Neural cell (in vitro differentiated cells): ENCODE measurements around the gene TMEM259. TPM values are rescaled to one million over a fixed set of nuclear protein-coding genes. Genes with fewer than 3 reads are reported as not detected.

Experiments used
- H2AFZ ChIP-seq: fragments of 200-600, 300-800 bp; sonication (generic), shearing (Covaris generic); 2 replicates; pipeline ENCODE4 v1.6.0; 2014; ENCODE audit warnings: low read depth, mild to moderate bottlenecking, antibody characterized with exemption, low read length, moderate library complexity
- H3F3A ChIP-seq: fragments of 200-600 bp; shearing (Covaris generic); 2 replicates; pipeline ENCODE4 v1.6.1; 2016; ENCODE audit warnings: mild to moderate bottlenecking, moderate library complexity, mixed read lengths, antibody characterized with exemption, low read length; ENCODE audit not compliant: insufficient read depth, poor library complexity, severe bottlenecking
- H3K27ac ChIP-seq: fragments of 200-600, 300-800 bp; sonication (generic), shearing (Covaris generic); 2 replicates; pipeline ENCODE4 v1.5.1; 2014; ENCODE audit warnings: mild to moderate bottlenecking, low read length, moderate library complexity
- H3K27me3 ChIP-seq: fragments of 300-800, 200-600 bp; sonication (generic), shearing (Covaris generic); 2 replicates; pipeline ENCODE4 v1.6.0; 2014; ENCODE audit warnings: mild to moderate bottlenecking, low read depth, low read length, moderate library complexity; ENCODE audit not compliant: insufficient read depth
- H3K36me3 ChIP-seq: fragments of 300-800, 200-600 bp; sonication (generic), shearing (Covaris generic); 2 replicates; pipeline ENCODE4 v1.5.1; 2014; ENCODE audit warnings: mild to moderate bottlenecking, antibody characterized with exemption, low read length, moderate library complexity; ENCODE audit not compliant: insufficient read depth
- H3K4me2 ChIP-seq: fragments of 300-800, 200-600 bp; sonication (generic), shearing (Covaris generic); 2 replicates; pipeline ENCODE4 v1.6.0; 2014; ENCODE audit warnings: mild to moderate bottlenecking, low read length
- H3K4me3 ChIP-seq: fragments of 300-800, 200-600 bp; sonication (generic), shearing (Covaris generic); 2 replicates; pipeline ENCODE4 v1.5.1; 2014; ENCODE audit warnings: mild to moderate bottlenecking, low read length, moderate library complexity
- H3K79me2 ChIP-seq: fragments of 200-600 bp; shearing (Covaris generic); replicated peaks from 2 replicates; pipeline ENCODE4 v1.6.0; 2014; ENCODE audit warnings: mild to moderate bottlenecking, low read length, moderate library complexity; ENCODE audit not compliant: insufficient read depth
- H3K9ac ChIP-seq: fragments of 300-800, 200-600 bp; sonication (generic), shearing (Covaris generic); 2 replicates; pipeline ENCODE4 v1.6.1; 2016; ENCODE audit warnings: mild to moderate bottlenecking, low read length, mixed read lengths
- H3K9me2 ChIP-seq: fragments of 200-600 bp; shearing (Covaris generic); 2 replicates; pipeline ENCODE4 v1.6.1; 2016; ENCODE audit warnings: mild to moderate bottlenecking, low read length, mixed read lengths; ENCODE audit not compliant: insufficient read depth
- H3K9me3 ChIP-seq: fragments of 200-600, 300-800 bp; sonication (generic), shearing (Covaris generic); 2 replicates; pipeline ENCODE4 v1.6.1; 2016; ENCODE audit warnings: mild to moderate bottlenecking, mixed run types, low read length, moderate library complexity, mixed read lengths
- H4K20me1 ChIP-seq: fragments of 200-600 bp; shearing (Covaris generic); 2 replicates; pipeline ENCODE4 v1.6.1; 2016; ENCODE audit warnings: mild to moderate bottlenecking, mixed run types; ENCODE audit not compliant: insufficient read depth
- CTCF ChIP-seq: fragments of 450-650 bp; IDR thresholded peaks from 2 replicates; pipeline ENCODE4 v1.5.1; 2014; ENCODE audit warnings: antibody characterized with exemption, mild to moderate bottlenecking, moderate library complexity; ENCODE audit not compliant: poor library complexity, severe bottlenecking
- EP300 ChIP-seq: fragments of 450-650 bp; conservative IDR thresholded peaks from 2 replicates; pipeline ENCODE4 v1.6.1; 2014; ENCODE audit warnings: antibody characterized with exemption, mild to moderate bottlenecking, moderate library complexity; ENCODE audit not compliant: poor library complexity, severe bottlenecking
- EZH2 ChIP-seq: fragments of 200-600, 300-800 bp; shearing (Covaris generic), sonication (generic); IDR thresholded peaks from 2 replicates; pipeline ENCODE4 v1.6.1; 2014; ENCODE audit warnings: antibody characterized with exemption, low read length, borderline replicate concordance, mild to moderate bottlenecking; ENCODE audit not compliant: insufficient read depth, poor library complexity, severe bottlenecking
- MXI1 ChIP-seq: fragments of 450-650 bp; conservative IDR thresholded peaks from 2 replicates; pipeline ENCODE4 v1.6.1; 2014; ENCODE audit warnings: antibody characterized with exemption, mild to moderate bottlenecking; ENCODE audit not compliant: poor library complexity, severe bottlenecking
- POLR2AphosphoS5 ChIP-seq: IDR thresholded peaks from 2 replicates; pipeline ENCODE4 v1.6.1; 2012
- RAD21 ChIP-seq: fragments of 450-650 bp; conservative IDR thresholded peaks from 2 replicates; pipeline ENCODE4 v1.6.1; 2014; ENCODE audit warnings: antibody characterized with exemption, mild to moderate bottlenecking, moderate library complexity
- SMC3 ChIP-seq: fragments of 450-650 bp; conservative IDR thresholded peaks from 2 replicates; pipeline ENCODE4 v1.6.1; 2014; ENCODE audit warnings: antibody characterized with exemption, mild to moderate bottlenecking, moderate library complexity; ENCODE audit not compliant: poor library complexity
- TAF1 ChIP-seq: IDR thresholded peaks from 2 replicates; pipeline ENCODE4 v1.6.1; 2012; ENCODE audit warnings: low read depth
- polyA plus RNA-seq: library from polyadenylated mRNA; depleted of rRNA; stranded (reverse); fragments of >200 nt; gene quantifications from 2 replicates; pipeline ENCODE4 v1.2.3, GENCODE V29; 2014
- TF ChIP-seq, protein P1 (sequence below): IDR thresholded peaks from 2 replicates; pipeline ENCODE4 v1.6.1; 2012; ENCODE audit warnings: borderline replicate concordance

TMEM259 gene
- polyA plus RNA-seq, 1 donor from 2014 or later = 176 TPM

DNA sequence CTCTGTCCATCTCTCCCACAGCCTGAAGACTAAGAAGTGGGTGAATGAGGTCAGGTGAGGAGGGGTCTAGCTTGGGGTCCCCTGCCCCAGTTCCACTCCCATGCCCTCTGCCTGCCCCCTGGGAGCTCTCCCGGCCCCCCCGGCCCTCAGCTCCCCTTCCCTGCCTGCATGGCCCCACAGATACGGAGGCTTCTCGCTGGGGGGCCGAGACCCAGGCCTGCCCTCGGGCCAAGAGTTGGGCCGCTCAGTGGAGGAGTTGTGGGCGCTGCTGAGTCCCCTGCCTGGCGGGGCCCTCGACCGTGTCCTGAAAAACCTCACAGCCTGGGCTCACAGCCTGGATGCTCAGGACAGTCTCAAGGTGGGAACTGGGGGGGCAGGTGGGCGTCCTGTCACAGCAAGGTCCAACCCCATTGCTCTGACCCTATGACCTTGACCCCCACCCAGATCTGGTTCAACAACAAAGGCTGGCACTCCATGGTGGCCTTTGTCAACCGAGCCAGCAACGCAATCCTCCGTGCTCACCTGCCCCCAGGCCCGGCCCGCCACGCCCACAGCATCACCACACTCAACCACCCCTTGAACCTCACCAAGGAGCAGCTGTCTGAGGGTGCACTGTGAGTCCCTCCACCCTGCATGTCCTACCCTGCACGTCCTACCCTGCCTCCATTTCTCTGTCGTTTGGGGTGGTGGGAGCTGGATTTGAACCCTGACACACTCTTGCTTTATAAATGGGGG, 35.1 kb upstream of the TMEM259 start:
- Histone ChIP-seq H4K20me1 (no peaks in the 10 kb centered on the region), H3K79me2 (no peaks in the 10 kb centered on the region), H3F3A (no peaks in the 10 kb centered on the region), H3K27me3 (no peaks in the 10 kb centered on the region), H3K27ac (no peak overlapping the region), H3K9me2 (no peaks in the 10 kb centered on the region), H3K4me2 (no peak overlapping the region), H3K9me3 (peaks cover 28% of the 10 kb centered on the region), H3K36me3 (peaks cover 12% of the 10 kb centered on the region), H3K4me3 (no peak overlapping the region), H2AFZ (no peak overlapping the region), H3K9ac (no peak overlapping the region)
- TF ChIP-seq TAF1 = no peak
- TF ChIP-seq RAD21 = no peak

DNA sequence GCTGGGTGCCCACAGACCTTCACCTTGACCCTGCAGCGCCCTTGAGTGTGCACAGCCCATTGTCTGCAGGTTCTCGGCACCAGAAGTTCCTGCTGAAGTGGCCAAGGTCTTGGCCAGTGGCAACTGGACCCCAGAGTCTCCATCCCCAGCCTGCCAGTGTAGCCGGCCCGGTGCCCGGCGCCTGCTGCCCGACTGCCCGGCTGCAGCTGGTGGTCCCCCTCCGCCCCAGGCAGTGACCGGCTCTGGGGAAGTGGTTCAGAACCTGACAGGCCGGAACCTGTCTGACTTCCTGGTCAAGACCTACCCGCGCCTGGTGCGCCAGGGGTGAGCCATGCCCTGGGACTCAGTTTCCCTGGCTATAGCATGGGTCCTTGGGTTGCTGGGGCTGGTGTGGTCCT, 34.1 kb upstream of the TMEM259 start:
- no peak overlapping the region for H3K4me3 ChIP-seq
- no peak overlapping the region for H3K9ac ChIP-seq
- no peaks in the 10 kb centered on the region for H3K79me2 ChIP-seq
- no peaks in the 10 kb centered on the region for H3F3A ChIP-seq
- no peak overlapping the region for H3K27ac ChIP-seq
- H3K4me2 ChIP-seq = no peak overlapping the region
- H4K20me1 ChIP-seq = no peaks in the 10 kb centered on the region
- peaks cover 12% of the 10 kb centered on the region for H3K36me3 ChIP-seq
- H3K9me2 ChIP-seq = no peaks in the 10 kb centered on the region
- H3K9me3 ChIP-seq = peaks cover 28% of the 10 kb centered on the region
- H3K27me3 ChIP-seq = no peaks in the 10 kb centered on the region
- H2AFZ ChIP-seq = no peak overlapping the region
- TF ChIP-seq, protein P1, sequence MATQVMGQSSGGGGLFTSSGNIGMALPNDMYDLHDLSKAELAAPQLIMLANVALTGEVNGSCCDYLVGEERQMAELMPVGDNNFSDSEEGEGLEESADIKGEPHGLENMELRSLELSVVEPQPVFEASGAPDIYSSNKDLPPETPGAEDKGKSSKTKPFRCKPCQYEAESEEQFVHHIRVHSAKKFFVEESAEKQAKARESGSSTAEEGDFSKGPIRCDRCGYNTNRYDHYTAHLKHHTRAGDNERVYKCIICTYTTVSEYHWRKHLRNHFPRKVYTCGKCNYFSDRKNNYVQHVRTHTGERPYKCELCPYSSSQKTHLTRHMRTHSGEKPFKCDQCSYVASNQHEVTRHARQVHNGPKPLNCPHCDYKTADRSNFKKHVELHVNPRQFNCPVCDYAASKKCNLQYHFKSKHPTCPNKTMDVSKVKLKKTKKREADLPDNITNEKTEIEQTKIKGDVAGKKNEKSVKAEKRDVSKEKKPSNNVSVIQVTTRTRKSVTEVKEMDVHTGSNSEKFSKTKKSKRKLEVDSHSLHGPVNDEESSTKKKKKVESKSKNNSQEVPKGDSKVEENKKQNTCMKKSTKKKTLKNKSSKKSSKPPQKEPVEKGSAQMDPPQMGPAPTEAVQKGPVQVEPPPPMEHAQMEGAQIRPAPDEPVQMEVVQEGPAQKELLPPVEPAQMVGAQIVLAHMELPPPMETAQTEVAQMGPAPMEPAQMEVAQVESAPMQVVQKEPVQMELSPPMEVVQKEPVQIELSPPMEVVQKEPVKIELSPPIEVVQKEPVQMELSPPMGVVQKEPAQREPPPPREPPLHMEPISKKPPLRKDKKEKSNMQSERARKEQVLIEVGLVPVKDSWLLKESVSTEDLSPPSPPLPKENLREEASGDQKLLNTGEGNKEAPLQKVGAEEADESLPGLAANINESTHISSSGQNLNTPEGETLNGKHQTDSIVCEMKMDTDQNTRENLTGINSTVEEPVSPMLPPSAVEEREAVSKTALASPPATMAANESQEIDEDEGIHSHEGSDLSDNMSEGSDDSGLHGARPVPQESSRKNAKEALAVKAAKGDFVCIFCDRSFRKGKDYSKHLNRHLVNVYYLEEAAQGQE = no peak
- no peak for TF ChIP-seq RAD21
- no peak for TF ChIP-seq TAF1
- TF ChIP-seq MXI1 = no peak
- no peak for TF ChIP-seq EZH2
- TF ChIP-seq CTCF = no peak
- no peak for TF ChIP-seq EP300
- TF ChIP-seq SMC3 = no peak
- no peak for TF ChIP-seq POLR2AphosphoS5
